Neural progenitor cell (in vitro differentiated cells): ENCODE results near the gene USP2. TPM values are rescaled to one million over a fixed set of nuclear protein-coding genes. Genes with fewer than 3 reads are reported as not detected.
"Not testable (repeated sequence)": the region's sequence is repeated elsewhere in the genome, so short reads cannot be mapped to it uniquely, and the experiment has no call there.

ENCODE experiments used
- DNase-seq: peaks from one replicate; pipeline ENCODE4 v3.0.0-alpha.2; 2016; ENCODE audit warnings: low spot score
- H2AFZ ChIP-seq: fragments of 200-600 bp; sonication (generic); replicated peaks from 2 replicates; pipeline ENCODE4 v1.6.1; 2016; ENCODE audit warnings: antibody characterized with exemption
- H3F3A ChIP-seq: fragments of 200-600 bp; sonication (generic); 2 replicates; pipeline ENCODE4 v1.6.1; 2016; ENCODE audit warnings: antibody characterized with exemption, low read depth
- H3K27ac ChIP-seq: fragments of 200-600 bp; sonication (generic); 2 replicates; pipeline ENCODE4 v1.5.1; 2016; ENCODE audit warnings: mild to moderate bottlenecking
- H3K27me3 ChIP-seq: fragments of 200-600 bp; sonication (generic); 2 replicates; pipeline ENCODE4 v1.6.1; 2016; ENCODE audit warnings: mild to moderate bottlenecking, moderate library complexity
- H3K36me3 ChIP-seq: fragments of 200-600 bp; sonication (generic); 2 replicates; pipeline ENCODE4 v1.5.1; 2016
- H3K4me1 ChIP-seq: fragments of 200-600 bp; sonication (generic); 2 replicates; pipeline ENCODE4 v1.6.1; 2016; ENCODE audit warnings: mixed run types
- H3K4me2 ChIP-seq: fragments of 200-600 bp; sonication (generic); 2 replicates; pipeline ENCODE4 v1.6.1; 2016
- H3K4me3 ChIP-seq: fragments of 200-600 bp; sonication (generic); 2 replicates; pipeline ENCODE4 v1.5.1; 2016
- H3K79me2 ChIP-seq: fragments of 200-600 bp; sonication (generic); 2 replicates; pipeline ENCODE4 v1.6.1; 2016; ENCODE audit warnings: low read depth
- H3K9ac ChIP-seq: fragments of 200-600 bp; sonication (generic); 2 replicates; pipeline ENCODE4 v1.6.1; 2016
- H3K9me3 ChIP-seq: fragments of 200-600 bp; sonication (generic); 2 replicates; pipeline ENCODE4 v1.5.1; 2016; ENCODE audit warnings: low read depth
- H4K20me1 ChIP-seq: fragments of 200-600 bp; sonication (generic); 2 replicates; pipeline ENCODE4 v1.6.1; 2016; ENCODE audit warnings: low read depth
- H3K27ac Mint-ChIP-seq: 3 replicates; pipeline ENCODE4 v1.8.0; 2021; ENCODE audit warnings: mixed read lengths
- H3K27me3 Mint-ChIP-seq: 2 replicates; pipeline ENCODE4 v1.8.0; 2022; ENCODE audit warnings: low read depth, mild to moderate bottlenecking, inconsistent platforms, moderate library complexity, mixed read lengths; ENCODE audit not compliant: insufficient read depth
- H3K36me3 Mint-ChIP-seq: 3 replicates; pipeline ENCODE4 v1.8.0; 2021; ENCODE audit warnings: mixed read lengths
- H3K4me1 Mint-ChIP-seq: 3 replicates; pipeline ENCODE4 v1.8.0; 2021; ENCODE audit warnings: mixed read lengths
- H3K4me3 Mint-ChIP-seq: 3 replicates; pipeline ENCODE4 v1.8.0; 2021; ENCODE audit warnings: mild to moderate bottlenecking, moderate library complexity, mixed read lengths
- H3K9me3 Mint-ChIP-seq: 3 replicates; pipeline ENCODE4 v1.8.0; 2020; ENCODE audit warnings: mixed read lengths
- EZH2 ChIP-seq: fragments of 200-600 bp; sonication (generic); IDR thresholded peaks from 2 replicates; pipeline ENCODE4 v1.6.1; 2017; ENCODE audit warnings: antibody characterized with exemption, mild to moderate bottlenecking, moderate library complexity
- EZH2phosphoT487 ChIP-seq: fragments of 200-600 bp; sonication (generic); IDR thresholded peaks from 2 replicates; pipeline ENCODE4 v1.6.1; 2017; ENCODE audit warnings: antibody characterized with exemption
- total RNA-seq: library from RNA; depleted of rRNA; stranded (reverse); fragments of >200 nt; gene quantifications from 2 replicates; pipeline ENCODE4 v1.2.3, GENCODE V29; 2015; ENCODE audit warnings: low replicate concordance
- TF ChIP-seq, protein P1 (sequence below): fragments of 200-600 bp; sonication (generic); IDR thresholded peaks from 2 replicates; pipeline ENCODE4 v1.5.1; 2017; ENCODE audit warnings: antibody characterized with exemption, mild to moderate bottlenecking

USP2 gene
- total RNA-seq, 1 donor from 2014 or later = 2.6 TPM

DNA sequence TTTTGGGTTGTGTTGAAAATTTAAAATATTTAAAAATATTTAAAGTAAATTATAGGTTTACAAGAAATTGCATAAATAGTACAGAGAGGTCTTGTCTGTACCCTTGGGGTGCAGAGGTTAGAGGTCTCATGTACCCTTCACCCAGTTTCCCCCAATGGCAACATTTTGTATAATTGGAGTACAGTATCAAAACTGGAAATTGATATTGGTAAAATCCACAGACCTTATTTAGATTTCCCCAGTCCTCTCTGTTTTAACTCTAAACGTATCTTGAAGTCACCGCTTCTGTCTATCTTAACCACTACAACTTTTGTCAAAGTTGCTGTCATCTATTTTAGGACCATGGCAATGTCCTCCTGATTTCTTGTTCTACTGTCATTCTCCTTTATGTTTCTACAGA is 30.6 kb upstream of the USP2 start:
- no peak overlapping the region for H3K27ac Mint-ChIP-seq
- Histone ChIP-seq H3K79me2 (no peaks in the 10 kb centered on the region), H3K27ac (no peak overlapping the region), H3K4me3 (no peak overlapping the region), H3K9ac (no peak overlapping the region), H3F3A (no peaks in the 10 kb centered on the region), H4K20me1 (no peaks in the 10 kb centered on the region), H3K4me1 (no peaks in the 10 kb centered on the region), H2AFZ (no peak overlapping the region), H3K27me3 (no peaks in the 10 kb centered on the region), H3K36me3 (no peaks in the 10 kb centered on the region), H3K4me2 (no peak overlapping the region), H3K9me3 (no peaks in the 10 kb centered on the region)
- H3K4me1 Mint-ChIP-seq = no peaks in the 10 kb centered on the region
- H3K36me3 Mint-ChIP-seq = peaks cover 2% of the 10 kb centered on the region
- no peaks in the 10 kb centered on the region for H3K9me3 Mint-ChIP-seq
- H3K27me3 Mint-ChIP-seq = peaks cover 3% of the 10 kb centered on the region
- TF ChIP-seq EZH2 = no peak
- no peak for TF ChIP-seq EZH2phosphoT487
- TF ChIP-seq, protein P1, sequence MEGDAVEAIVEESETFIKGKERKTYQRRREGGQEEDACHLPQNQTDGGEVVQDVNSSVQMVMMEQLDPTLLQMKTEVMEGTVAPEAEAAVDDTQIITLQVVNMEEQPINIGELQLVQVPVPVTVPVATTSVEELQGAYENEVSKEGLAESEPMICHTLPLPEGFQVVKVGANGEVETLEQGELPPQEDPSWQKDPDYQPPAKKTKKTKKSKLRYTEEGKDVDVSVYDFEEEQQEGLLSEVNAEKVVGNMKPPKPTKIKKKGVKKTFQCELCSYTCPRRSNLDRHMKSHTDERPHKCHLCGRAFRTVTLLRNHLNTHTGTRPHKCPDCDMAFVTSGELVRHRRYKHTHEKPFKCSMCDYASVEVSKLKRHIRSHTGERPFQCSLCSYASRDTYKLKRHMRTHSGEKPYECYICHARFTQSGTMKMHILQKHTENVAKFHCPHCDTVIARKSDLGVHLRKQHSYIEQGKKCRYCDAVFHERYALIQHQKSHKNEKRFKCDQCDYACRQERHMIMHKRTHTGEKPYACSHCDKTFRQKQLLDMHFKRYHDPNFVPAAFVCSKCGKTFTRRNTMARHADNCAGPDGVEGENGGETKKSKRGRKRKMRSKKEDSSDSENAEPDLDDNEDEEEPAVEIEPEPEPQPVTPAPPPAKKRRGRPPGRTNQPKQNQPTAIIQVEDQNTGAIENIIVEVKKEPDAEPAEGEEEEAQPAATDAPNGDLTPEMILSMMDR = no peak
- H3K4me3 Mint-ChIP-seq = no peak overlapping the region
- DNase-seq = no peak

DNA sequence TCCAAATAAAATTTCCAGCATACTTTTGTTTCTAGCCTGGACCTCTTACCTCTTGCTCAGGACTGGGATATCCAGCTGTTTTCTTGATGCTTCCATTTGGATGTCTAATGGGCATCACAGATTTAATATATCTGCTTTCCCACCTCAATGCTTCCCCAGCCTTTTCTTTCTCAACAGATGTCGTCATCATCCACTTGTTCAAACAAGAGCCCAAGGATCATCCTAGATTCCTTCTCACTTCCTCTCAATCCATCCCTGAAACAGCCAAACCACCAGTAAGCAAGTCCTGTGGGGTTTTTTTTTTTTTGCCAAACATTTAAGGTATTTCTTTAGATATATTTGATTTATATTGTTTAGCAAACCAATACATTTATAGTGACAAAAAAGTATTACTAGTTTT is 29.0 kb upstream of the USP2 start:
- Mint-ChIP-seq H3K4me3 (no peak overlapping the region), H3K27me3 (peaks cover 2% of the 10 kb centered on the region), H3K9me3 (no peaks in the 10 kb centered on the region), H3K27ac (no peak overlapping the region), H3K4me1 (no peaks in the 10 kb centered on the region), H3K36me3 (peaks cover under 1% of the 10 kb centered on the region)
- Histone ChIP-seq H2AFZ (no peak overlapping the region), H3K27me3 (no peaks in the 10 kb centered on the region), H3K36me3 (no peaks in the 10 kb centered on the region), H3K9ac (no peak overlapping the region), H3K4me2 (no peak overlapping the region), H4K20me1 (no peaks in the 10 kb centered on the region), H3K79me2 (no peaks in the 10 kb centered on the region), H3K4me3 (no peak overlapping the region), H3F3A (no peaks in the 10 kb centered on the region), H3K9me3 (no peaks in the 10 kb centered on the region), H3K27ac (no peak overlapping the region), H3K4me1 (no peaks in the 10 kb centered on the region)
- DNase-seq = no peak
- TF ChIP-seq EZH2phosphoT487 = no peak
- TF ChIP-seq EZH2 = no peak
- TF ChIP-seq, protein P1 = no peak

DNA sequence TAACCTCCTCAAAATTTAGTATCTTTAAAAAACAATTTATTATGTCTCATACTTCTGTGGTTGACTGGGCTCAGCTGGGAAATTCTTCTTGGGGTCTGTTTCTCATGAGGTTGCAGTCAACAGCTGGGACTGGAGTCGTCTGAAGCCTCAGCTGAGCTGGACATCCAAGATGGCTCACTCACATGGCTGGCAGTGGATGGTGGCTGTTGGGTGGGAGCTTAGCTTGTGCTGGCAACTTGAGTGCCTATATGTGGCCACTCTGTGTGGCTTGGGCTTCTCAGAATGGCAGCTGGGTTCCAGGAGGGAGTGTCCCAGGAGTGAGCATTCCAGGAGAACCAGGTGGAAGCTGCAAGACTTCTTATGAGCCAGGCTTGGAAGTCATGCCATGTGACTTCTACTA is 28.2 kb upstream of the USP2 start:
- H3K4me1 Mint-ChIP-seq = no peaks in the 10 kb centered on the region
- peaks cover 2% of the 10 kb centered on the region for H3K27me3 Mint-ChIP-seq
- Histone ChIP-seq H3K9ac (no peak overlapping the region), H3K79me2 (no peaks in the 10 kb centered on the region), H3K27ac (no peak overlapping the region), H3K27me3 (no peaks in the 10 kb centered on the region), H3F3A (no peaks in the 10 kb centered on the region), H2AFZ (no peak overlapping the region), H3K4me3 (no peak overlapping the region), H3K9me3 (no peaks in the 10 kb centered on the region), H3K4me1 (no peaks in the 10 kb centered on the region), H4K20me1 (no peaks in the 10 kb centered on the region), H3K36me3 (no peaks in the 10 kb centered on the region), H3K4me2 (no peak overlapping the region)
- no peak for TF ChIP-seq EZH2
- no peak overlapping the region for H3K27ac Mint-ChIP-seq
- no peak overlapping the region for H3K4me3 Mint-ChIP-seq
- no peak for DNase-seq
- no peaks in the 10 kb centered on the region for H3K9me3 Mint-ChIP-seq
- no peaks in the 10 kb centered on the region for H3K36me3 Mint-ChIP-seq

DNA sequence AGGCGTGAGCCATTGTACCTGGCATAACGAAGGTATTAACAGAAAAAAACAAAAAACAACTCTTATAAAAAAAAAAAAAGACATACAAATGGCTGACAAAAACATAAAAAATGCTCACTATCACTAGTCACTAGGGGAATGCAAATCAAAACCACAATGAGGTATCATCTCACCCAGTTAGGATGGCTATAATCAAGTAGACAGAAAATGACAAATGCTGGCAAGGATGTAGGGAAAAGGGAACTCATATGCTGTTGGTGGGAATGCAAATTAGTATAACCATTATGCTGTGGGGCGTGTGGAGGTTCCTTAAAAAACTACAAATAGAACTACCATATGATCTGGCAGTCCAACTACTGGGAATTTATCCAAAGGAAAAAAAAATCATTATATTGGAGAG is 24.5 kb upstream of the USP2 start:
- Mint-ChIP-seq H3K36me3 (no peaks in the 10 kb centered on the region), H3K4me1 (no peaks in the 10 kb centered on the region), H3K9me3 (peaks cover 11% of the 10 kb centered on the region), H3K27ac (no peak overlapping the region), H3K4me3 (no peak overlapping the region), H3K27me3 (no peaks in the 10 kb centered on the region)
- no peaks in the 10 kb centered on the region for H3K27me3 ChIP-seq
- no peaks in the 10 kb centered on the region for H3K36me3 ChIP-seq
- no peak overlapping the region for H3K4me3 ChIP-seq
- no peaks in the 10 kb centered on the region for H3K79me2 ChIP-seq
- no peak overlapping the region for H3K27ac ChIP-seq
- H3K4me2 ChIP-seq = no peak overlapping the region
- H3K4me1 ChIP-seq = no peaks in the 10 kb centered on the region
- DNase-seq = no peak
- no peak overlapping the region for H3K9ac ChIP-seq
- H2AFZ ChIP-seq = no peak overlapping the region
- H4K20me1 ChIP-seq = no peaks in the 10 kb centered on the region
- H3F3A ChIP-seq = no peaks in the 10 kb centered on the region
- TF ChIP-seq EZH2 = no peak
- TF ChIP-seq, protein P1 = no peak
- no peak for TF ChIP-seq EZH2phosphoT487
- H3K9me3 ChIP-seq = no peaks in the 10 kb centered on the region

DNA sequence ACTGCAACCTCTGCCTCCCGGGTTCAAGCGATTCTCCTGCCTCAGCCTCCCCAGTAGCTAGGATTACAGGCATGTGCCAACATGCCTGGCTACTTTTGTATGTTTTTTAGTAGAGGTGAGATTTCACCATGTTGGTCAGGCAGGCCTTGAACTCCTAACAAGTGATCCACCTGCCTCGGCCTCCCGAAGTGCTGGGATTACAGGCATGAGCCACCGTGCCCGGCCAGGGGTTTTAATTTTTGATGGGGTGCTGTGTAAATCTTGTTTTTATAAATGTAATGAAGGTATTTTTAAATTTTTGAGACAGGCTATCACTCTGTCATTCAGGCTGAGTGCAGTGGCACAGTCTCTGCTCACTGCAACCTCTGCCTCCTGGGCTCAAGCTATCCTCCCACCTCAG is 24.0 kb upstream of the USP2 start:
- H3K27me3 ChIP-seq, H3K36me3 ChIP-seq, H3K79me2 ChIP-seq, H3K9ac ChIP-seq, DNase-seq, H3K4me3 ChIP-seq, H3K9me3 ChIP-seq, H3K36me3 Mint-ChIP-seq, H3K4me3 Mint-ChIP-seq, H2AFZ ChIP-seq, H3F3A ChIP-seq, H3K4me1 ChIP-seq, H3K4me2 ChIP-seq, H3K27me3 Mint-ChIP-seq, H3K27ac ChIP-seq, H4K20me1 ChIP-seq, H3K4me1 Mint-ChIP-seq, H3K27ac Mint-ChIP-seq: not testable (repeated sequence)
- H3K9me3 Mint-ChIP-seq = peaks cover 16% of the 10 kb centered on the region
